ENCODE measurements around the gene MYO5C. TPM values are rescaled to one million over a fixed set of nuclear protein-coding genes. Genes with fewer than 3 reads are reported as not detected.

Gene MYO5C
- total RNA-seq, 1 donor from 2014 or later: 23.0 TPM

DNA sequence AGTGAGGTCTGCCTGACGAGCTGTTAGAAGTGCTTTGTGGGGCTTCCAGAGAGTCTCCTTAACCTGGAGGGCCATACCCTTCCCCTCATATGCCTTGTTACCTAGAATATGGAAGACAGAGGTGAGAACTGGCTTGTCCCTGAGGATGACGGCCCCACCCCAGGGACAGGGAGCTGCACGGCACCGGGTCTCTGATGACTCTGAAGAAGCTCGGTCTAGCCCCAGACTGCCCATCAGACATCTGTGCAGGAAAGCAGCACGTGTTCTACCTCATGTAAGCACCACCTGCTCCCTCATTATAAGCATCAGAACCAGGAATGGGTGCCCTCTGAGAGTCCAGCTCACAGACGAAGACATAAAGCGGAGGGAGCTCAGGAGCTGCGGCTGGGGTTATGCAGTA lies 18.0 kb downstream of the MYO5C start:
- H3K36me3 Mint-ChIP-seq: peaks cover 12% of the 10 kb centered on the region
- H3K4me3 Mint-ChIP-seq: no peak overlapping the region
- no peak overlapping the region for H3K27ac Mint-ChIP-seq
- H3K9me3 Mint-ChIP-seq: no peaks in the 10 kb centered on the region
- no peak for DNase-seq (ENCODE audit: low spot score in 2 of 2, unreplicated experiment in 2 of 2)
- H3K4me1 Mint-ChIP-seq: no peaks in the 10 kb centered on the region
- TF ChIP-seq, protein P1, sequence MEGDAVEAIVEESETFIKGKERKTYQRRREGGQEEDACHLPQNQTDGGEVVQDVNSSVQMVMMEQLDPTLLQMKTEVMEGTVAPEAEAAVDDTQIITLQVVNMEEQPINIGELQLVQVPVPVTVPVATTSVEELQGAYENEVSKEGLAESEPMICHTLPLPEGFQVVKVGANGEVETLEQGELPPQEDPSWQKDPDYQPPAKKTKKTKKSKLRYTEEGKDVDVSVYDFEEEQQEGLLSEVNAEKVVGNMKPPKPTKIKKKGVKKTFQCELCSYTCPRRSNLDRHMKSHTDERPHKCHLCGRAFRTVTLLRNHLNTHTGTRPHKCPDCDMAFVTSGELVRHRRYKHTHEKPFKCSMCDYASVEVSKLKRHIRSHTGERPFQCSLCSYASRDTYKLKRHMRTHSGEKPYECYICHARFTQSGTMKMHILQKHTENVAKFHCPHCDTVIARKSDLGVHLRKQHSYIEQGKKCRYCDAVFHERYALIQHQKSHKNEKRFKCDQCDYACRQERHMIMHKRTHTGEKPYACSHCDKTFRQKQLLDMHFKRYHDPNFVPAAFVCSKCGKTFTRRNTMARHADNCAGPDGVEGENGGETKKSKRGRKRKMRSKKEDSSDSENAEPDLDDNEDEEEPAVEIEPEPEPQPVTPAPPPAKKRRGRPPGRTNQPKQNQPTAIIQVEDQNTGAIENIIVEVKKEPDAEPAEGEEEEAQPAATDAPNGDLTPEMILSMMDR (IDR thresholded peaks at IDR 0.05; ENCODE audit: unreplicated experiment): no peak
- no peaks in the 10 kb centered on the region for H3K27me3 Mint-ChIP-seq (ENCODE audit: low read depth)

DNA sequence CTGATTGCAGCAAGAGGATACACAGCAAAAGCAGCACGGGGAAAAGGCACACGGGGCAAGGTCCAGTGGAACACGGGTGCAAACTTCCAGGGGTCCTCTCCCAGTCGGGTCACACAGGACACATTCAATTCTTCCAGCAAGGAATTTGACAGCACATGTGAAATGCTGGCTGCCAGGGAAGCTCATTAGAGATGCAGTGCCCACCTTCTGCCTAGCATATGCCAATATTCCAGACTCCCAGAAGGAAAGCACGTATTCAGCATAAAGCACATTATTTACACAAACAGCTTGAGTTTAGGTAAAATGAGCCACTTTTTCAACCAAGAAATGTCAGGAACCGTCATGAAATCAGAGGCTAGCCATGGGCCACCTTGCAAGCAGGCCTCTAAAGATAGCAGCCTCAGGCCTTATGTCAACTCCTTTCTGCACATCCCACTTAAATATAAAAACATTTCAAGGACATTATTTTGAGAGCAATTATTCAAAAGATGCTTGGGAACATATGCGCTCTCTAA lies 19.3 kb downstream of the MYO5C start:
- H3K27me3 Mint-ChIP-seq (ENCODE audit: low read depth): no peaks in the 10 kb centered on the region
- H3K27ac Mint-ChIP-seq: no peak overlapping the region
- H3K4me1 Mint-ChIP-seq: no peaks in the 10 kb centered on the region
- H3K4me3 Mint-ChIP-seq: no peak overlapping the region
- H3K36me3 Mint-ChIP-seq: peaks cover 20% of the 10 kb centered on the region
- DNase-seq (ENCODE audit: low spot score in 2 of 2, unreplicated experiment in 2 of 2): no peak
- H3K9me3 Mint-ChIP-seq: no peaks in the 10 kb centered on the region
- TF ChIP-seq, protein P1 (IDR thresholded peaks at IDR 0.05; ENCODE audit: unreplicated experiment): no peak

DNA sequence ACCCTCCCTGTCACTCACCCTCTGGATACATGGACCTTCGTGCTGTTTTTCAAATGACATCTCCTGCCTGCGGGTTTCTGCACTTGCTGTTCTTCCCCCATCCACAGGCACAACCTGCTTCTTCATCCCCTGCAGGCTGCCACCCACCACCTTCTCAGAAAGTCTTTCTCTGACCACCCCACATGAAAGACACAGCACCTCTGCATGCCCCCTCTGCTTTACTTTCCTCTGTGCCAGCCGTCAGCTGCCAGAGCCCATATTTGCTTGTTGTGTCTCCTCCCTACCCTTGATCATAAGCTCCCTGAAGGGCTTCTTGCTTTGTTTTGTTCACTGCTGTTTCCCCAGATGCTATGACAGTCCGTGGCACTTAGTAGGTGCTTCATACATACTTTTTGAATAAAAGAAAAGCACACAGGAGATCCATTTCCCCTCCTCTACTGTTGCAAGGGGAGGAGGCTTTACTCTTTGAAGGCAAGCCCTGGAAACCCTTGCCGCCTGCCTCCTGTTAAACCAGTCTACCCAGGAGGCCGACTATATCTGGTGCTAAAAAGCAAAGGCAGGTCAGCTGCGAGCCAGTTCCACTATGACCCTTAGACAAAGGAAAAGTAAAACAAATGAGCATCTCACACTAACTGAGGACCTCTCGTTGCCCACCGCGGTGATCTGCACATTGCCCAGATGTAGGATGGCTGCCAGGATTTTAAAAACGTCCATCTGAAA lies 31.9 kb downstream of the MYO5C start:
- Mint-ChIP-seq H3K27me3 (ENCODE audit: low read depth) (no peaks in the 10 kb centered on the region), H3K4me1 (peaks cover 14% of the 10 kb centered on the region), H3K36me3 (peaks cover 6% of the 10 kb centered on the region), H3K27ac (no peak overlapping the region), H3K4me3 (no peak overlapping the region), H3K9me3 (no peaks in the 10 kb centered on the region)
- TF ChIP-seq, protein P1 (IDR thresholded peaks at IDR 0.05; ENCODE audit: unreplicated experiment): no peak
- DNase-seq (ENCODE audit: low spot score in 2 of 2, unreplicated experiment in 2 of 2): no peak

DNA sequence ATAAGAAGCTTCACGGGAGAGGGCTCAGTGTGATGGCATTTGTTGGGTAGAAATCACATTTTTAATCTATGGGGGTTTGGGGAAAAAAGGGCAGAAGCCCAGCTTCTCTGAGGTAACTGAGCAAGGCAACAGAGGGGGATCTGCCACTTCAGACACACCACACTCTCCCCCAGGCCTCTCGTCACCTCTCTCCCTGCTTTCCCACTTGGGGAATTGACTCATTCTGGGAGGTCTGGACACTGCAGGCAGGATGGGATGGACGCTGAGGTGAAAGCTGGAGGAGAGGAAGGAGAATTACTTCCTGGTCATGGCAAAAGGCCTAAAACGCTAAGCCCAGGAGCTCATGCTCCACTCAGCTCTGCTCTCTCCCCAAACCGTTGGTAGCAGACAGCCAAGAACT lies 33.2 kb downstream of the MYO5C start:
- Mint-ChIP-seq H3K9me3 (no peaks in the 10 kb centered on the region), H3K36me3 (peaks cover 1% of the 10 kb centered on the region), H3K27me3 (ENCODE audit: low read depth) (no peaks in the 10 kb centered on the region), H3K27ac (peak overlapping the region; percentile 86), H3K4me1 (peaks cover 14% of the 10 kb centered on the region), H3K4me3 (no peak overlapping the region)
- TF ChIP-seq, protein P1 (IDR thresholded peaks at IDR 0.05; ENCODE audit: unreplicated experiment): no peak
- no peak for DNase-seq (ENCODE audit: low spot score in 2 of 2, unreplicated experiment in 2 of 2)

DNA sequence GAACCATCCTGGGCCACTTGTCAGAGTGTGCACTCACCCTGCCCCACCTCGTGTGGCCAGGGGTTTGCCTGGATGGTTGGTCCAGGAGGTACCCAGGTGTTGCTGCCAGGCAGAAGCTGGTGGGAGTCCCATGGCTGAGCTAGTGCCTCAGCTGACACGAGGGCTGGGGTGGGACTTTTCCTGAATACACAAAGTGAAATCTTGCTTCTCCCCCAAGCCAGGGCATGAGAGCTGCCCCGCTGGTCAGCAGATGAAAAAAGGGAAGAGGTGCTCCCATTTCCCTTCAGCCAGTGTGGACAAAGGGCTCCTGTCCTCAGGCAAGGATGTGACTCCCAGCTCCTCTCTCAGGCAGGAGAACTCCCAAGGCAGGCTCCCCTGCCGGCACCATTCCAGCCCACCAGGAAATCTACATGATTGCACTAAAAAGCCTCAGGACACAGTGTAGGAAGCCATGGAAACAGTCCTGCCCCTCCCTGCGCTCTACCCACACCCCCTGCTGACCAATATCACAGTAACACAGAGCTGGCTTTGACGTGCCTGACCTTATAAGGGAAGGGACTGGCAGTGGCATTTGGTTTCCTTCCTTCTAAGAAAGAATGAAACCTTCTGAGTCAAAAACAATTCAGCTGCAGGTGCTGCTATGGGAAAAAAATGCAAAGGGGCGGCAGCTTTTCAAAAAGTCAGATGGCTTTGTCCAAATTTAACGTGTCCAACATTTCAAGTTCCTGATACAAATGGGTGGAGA lies 33.9 kb downstream of the MYO5C start:
- Mint-ChIP-seq H3K36me3 (peaks cover 1% of the 10 kb centered on the region), H3K4me1 (peaks cover 14% of the 10 kb centered on the region), H3K4me3 (no peak overlapping the region), H3K27me3 (ENCODE audit: low read depth) (no peaks in the 10 kb centered on the region), H3K9me3 (no peaks in the 10 kb centered on the region), H3K27ac (peak overlapping the region; percentile 86)
- no peak for DNase-seq (ENCODE audit: low spot score in 2 of 2, unreplicated experiment in 2 of 2)
- TF ChIP-seq, protein P1 (IDR thresholded peaks at IDR 0.05; ENCODE audit: unreplicated experiment): no peak
